Measurements from ENCODE around the gene DNAJC10.

Gene DNAJC10

DNA sequence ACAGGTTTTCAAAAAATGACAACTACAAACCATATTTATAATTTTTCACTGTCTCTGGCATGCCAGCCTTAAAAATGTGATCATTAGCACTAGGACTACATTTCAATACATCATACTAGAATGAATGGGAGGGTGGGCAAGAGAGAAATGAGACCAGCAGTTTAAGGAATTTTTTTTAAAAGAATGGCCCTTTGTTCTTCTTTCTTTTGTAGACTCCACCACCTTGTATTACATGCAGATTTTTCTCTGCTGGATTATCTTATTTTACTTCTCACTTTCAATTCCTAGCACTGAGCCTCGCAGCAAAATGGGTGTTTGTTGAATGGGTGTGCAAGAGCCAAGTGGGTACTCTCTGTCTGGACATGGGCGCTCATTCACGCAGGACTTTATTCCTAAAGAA lies 110.4 kb downstream of the DNAJC10 start:
- Histone ChIP-seq H3K4me1 (peaks cover 5% of the 10 kb centered on the region), H3K27ac (no peak overlapping the region), H3K9ac (no peak overlapping the region), H3K27me3 (no peaks in the 10 kb centered on the region), H3K4me3 (no peak overlapping the region), H3K4me2 (no peak overlapping the region), H3K9me3 (no peaks in the 10 kb centered on the region), H3K36me3 (no peaks in the 10 kb centered on the region), H4K20me1 (no peaks in the 10 kb centered on the region)
- no peak for TF ChIP-seq Cebpa-rat (IDR thresholded peaks at IDR 0.05)

DNA sequence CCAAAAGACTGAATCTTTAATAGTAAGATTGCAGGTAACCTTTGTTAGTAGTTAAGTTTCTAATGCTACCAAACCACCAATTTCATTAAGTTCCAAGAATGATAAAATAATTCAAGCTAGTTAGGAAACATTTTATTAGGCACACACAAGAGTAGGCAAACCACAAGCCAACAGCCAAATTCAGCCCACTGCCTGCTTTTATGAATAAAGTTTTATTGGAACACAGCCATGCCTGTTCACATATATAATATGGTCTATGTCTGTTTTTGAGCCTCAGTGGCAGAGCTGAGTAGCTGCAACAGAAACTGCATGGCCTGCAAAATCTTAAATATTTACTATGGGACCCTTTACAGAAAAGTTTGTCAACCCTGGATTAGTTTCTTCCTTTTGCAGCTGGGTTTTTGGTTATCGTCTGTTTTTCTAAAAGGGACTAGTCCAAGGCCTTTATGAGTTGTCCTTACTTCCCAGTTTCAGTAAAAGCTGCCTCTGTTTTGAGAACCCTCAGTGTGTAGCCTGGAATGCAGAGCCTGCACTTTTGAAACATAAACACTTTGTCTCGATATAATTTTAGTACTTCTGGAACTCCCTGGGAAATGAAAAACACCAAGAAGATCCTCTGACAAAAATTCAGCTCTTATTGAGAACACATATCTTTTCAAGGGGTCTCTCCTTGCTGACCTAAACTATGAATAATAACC lies 111.3 kb downstream of the DNAJC10 start:
- Histone ChIP-seq H3K36me3 (no peaks in the 10 kb centered on the region), H3K9ac (no peak overlapping the region), H3K4me2 (no peak overlapping the region), H3K4me1 (peaks cover 14% of the 10 kb centered on the region), H3K27me3 (no peaks in the 10 kb centered on the region), H4K20me1 (no peaks in the 10 kb centered on the region), H3K4me3 (no peak overlapping the region), H3K9me3 (no peaks in the 10 kb centered on the region), H3K27ac (no peak overlapping the region)
- TF ChIP-seq Cebpa-rat (IDR thresholded peaks at IDR 0.05) = no peak

DNA sequence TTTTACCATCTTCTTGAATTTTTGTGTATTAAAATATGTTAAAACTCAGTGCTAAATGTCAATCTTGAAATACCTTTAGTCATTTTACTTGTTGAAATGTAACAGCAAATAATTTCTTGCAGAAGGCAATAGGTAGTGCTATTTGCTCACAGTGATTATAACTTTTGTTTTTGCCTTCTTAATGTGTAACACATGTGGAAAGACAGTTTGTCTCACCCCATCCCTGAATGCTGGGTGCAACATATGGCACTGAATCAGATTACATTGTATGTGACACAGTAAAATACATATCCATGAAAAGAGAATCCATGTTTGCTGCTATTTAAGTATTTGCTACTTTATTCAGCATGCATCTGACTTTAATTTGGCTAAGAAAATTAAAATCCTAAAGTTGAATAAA lies 115.0 kb downstream of the DNAJC10 start:
- TF ChIP-seq Cebpa-rat (IDR thresholded peaks at IDR 0.05) = no peak
- no peaks in the 10 kb centered on the region for H3K27me3 ChIP-seq
- peak overlapping the region; percentile 55 for H3K4me2 ChIP-seq

DNA sequence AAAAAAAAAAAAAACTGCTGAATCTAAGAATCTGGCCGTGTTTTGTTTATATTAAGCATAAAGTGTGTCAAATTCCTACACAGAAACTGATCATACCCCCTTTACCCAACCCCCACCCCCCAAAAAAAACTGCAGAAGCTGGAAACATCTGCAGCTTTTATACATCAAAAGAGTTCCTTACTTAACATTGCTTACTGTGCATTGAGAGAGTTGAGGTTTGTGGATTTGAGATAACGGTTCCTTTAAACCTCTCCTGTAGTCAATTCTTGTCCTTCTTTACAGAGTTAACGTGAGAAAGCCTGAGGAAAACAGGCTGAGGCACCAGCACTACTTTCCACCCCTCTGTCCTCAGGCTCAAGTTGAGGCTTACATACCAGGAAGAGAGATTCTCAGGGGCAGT lies 115.9 kb downstream of the DNAJC10 start:
- Histone ChIP-seq H3K27ac (peak overlapping the region; percentile 20; the same call in 1 of the 2 replicates), H3K27me3 (no peaks in the 10 kb centered on the region), H3K36me3 (no peaks in the 10 kb centered on the region), H3K4me1 (peaks cover 39% of the 10 kb centered on the region), H3K9ac (no peak overlapping the region), H3K4me2 (peak overlapping the region; percentile 55), H4K20me1 (no peaks in the 10 kb centered on the region), H3K4me3 (no peak overlapping the region), H3K9me3 (peaks cover 6% of the 10 kb centered on the region; the same call in 1 of the 2 replicates)
- no peak for TF ChIP-seq Cebpa-rat (IDR thresholded peaks at IDR 0.05)

More for the DNA sequence above, 115.0 kb downstream of the DNAJC10 start:
- H3K9ac ChIP-seq = no peak overlapping the region
- H3K27ac ChIP-seq = no peak overlapping the region
- H3K36me3 ChIP-seq = no peaks in the 10 kb centered on the region
- peaks cover 6% of the 10 kb centered on the region; the same call in 1 of the 2 replicates for H3K9me3 ChIP-seq
- peaks cover 39% of the 10 kb centered on the region for H3K4me1 ChIP-seq
- H3K4me3 ChIP-seq = no peak overlapping the region
- no peaks in the 10 kb centered on the region for H4K20me1 ChIP-seq

DNA sequence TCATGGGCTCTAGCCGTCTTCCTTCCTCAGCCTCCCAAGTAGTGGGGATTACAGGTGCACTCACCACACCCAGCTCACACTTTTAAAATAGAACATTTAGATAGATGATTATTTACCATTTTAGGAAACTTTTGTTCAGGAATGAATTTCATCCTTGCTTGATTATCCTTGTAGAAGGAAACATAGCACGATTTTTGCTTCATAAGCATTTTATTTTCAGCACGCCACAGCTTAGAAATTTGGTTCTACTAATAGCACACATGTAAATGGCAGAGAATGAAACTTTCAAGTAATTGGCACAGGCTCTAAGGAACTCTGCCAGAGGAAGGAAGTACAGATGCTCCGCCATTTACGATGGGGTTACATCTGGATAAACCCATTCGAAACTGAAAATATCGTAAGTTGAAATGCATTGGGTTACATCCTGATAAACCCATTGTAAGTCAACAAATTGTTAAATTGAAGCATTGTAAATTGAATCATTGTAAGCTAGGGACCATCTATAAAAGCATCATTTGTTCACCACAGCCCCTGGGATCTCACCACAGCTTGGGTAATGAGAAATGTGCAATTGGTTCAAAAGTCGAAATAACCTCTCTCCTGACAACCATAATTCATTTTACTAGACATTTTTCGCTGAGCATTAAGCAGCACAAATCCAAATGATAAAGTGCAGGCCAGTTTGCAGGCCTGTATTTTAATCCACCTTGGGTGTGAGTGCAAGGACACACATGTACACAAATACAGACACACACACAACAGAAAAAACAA lies 117.2 kb downstream of the DNAJC10 start:
- peak overlapping the region; percentile 55 for H3K4me2 ChIP-seq
- no peaks in the 10 kb centered on the region for H3K27me3 ChIP-seq
- no peaks in the 10 kb centered on the region for H4K20me1 ChIP-seq
- H3K9ac ChIP-seq = no peak overlapping the region
- no peaks in the 10 kb centered on the region for H3K36me3 ChIP-seq
- H3K4me1 ChIP-seq = peaks cover 39% of the 10 kb centered on the region
- peaks cover 6% of the 10 kb centered on the region; the same call in 1 of the 2 replicates for H3K9me3 ChIP-seq
- no peak for TF ChIP-seq Cebpa-rat (IDR thresholded peaks at IDR 0.05)
- no peak overlapping the region for H3K27ac ChIP-seq
- no peak overlapping the region for H3K4me3 ChIP-seq

DNA sequence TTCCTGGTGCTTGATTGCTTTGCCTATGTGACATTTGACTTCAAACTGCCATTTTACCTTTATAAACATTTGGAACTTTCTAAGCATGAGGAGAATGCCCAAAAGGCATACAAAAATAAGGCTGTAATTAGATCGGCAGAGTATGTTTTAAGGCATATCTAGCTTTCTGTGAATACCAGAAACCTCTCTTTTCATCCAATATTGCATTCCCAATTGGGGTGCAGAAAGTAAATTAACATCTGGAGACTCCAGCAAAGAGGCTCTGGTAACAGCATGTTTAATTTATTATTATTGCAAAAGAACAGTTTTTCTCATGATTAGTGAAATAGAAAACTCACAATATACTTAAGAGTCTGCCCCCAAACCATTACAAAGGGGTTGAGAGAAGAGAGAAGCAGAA lies 118.2 kb downstream of the DNAJC10 start:
- peaks cover 39% of the 10 kb centered on the region for H3K4me1 ChIP-seq
- no peak overlapping the region for H3K27ac ChIP-seq
- no peaks in the 10 kb centered on the region for H4K20me1 ChIP-seq
- H3K4me3 ChIP-seq = no peak overlapping the region
- H3K9ac ChIP-seq = no peak overlapping the region
- H3K27me3 ChIP-seq = no peaks in the 10 kb centered on the region
- peaks cover 6% of the 10 kb centered on the region; the same call in 1 of the 2 replicates for H3K9me3 ChIP-seq
- TF ChIP-seq Cebpa-rat (IDR thresholded peaks at IDR 0.05) = no peak
- H3K36me3 ChIP-seq = no peaks in the 10 kb centered on the region
- peak overlapping the region; percentile 55 for H3K4me2 ChIP-seq

DNA sequence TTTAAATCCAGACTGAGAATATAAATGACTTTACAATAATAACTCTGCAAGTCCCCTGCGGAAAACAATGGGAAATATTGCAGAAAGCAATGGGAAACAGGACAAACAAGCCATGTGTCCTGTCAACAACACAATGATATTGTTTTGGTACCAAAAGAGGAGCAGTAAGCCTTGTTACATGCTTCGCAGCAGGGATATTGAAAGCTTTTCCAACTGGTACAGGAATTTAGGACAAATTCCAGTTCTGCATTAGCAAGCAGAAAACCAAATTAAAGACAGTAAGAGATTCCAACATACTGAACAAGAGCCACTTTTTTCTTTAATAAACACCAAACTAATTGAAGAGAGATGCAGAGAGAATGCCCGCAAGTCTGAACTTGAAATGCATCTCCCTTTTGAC lies 120.4 kb downstream of the DNAJC10 start:
- Histone ChIP-seq H3K9ac (no peak overlapping the region), H3K27ac (no peak overlapping the region), H3K4me1 (peaks cover 34% of the 10 kb centered on the region), H3K27me3 (no peaks in the 10 kb centered on the region), H3K9me3 (peaks cover 6% of the 10 kb centered on the region; the same call in 1 of the 2 replicates), H3K4me2 (no peak overlapping the region), H3K36me3 (no peaks in the 10 kb centered on the region), H3K4me3 (no peak overlapping the region), H4K20me1 (no peaks in the 10 kb centered on the region)
- no peak for TF ChIP-seq Cebpa-rat (IDR thresholded peaks at IDR 0.05)
